Ramos (cell line): Measurements from ENCODE around the gene ITPR3.

Experiments used
- in situ Hi-C: fragments of 300-500 bp; cut with MboI; formaldehyde crosslinking; loops from one replicate; pipeline ENCODE4 v1.14.3; 2022; ENCODE audit warnings: low sequenced_read_pairs; ENCODE audit not compliant: unreplicated experiment

ITPR3 gene

GRCh38 chr6:33710296-33711121, 89.4 kb downstream of the ITPR3 start:
- in situ Hi-C loops = no loop called here

DNA sequence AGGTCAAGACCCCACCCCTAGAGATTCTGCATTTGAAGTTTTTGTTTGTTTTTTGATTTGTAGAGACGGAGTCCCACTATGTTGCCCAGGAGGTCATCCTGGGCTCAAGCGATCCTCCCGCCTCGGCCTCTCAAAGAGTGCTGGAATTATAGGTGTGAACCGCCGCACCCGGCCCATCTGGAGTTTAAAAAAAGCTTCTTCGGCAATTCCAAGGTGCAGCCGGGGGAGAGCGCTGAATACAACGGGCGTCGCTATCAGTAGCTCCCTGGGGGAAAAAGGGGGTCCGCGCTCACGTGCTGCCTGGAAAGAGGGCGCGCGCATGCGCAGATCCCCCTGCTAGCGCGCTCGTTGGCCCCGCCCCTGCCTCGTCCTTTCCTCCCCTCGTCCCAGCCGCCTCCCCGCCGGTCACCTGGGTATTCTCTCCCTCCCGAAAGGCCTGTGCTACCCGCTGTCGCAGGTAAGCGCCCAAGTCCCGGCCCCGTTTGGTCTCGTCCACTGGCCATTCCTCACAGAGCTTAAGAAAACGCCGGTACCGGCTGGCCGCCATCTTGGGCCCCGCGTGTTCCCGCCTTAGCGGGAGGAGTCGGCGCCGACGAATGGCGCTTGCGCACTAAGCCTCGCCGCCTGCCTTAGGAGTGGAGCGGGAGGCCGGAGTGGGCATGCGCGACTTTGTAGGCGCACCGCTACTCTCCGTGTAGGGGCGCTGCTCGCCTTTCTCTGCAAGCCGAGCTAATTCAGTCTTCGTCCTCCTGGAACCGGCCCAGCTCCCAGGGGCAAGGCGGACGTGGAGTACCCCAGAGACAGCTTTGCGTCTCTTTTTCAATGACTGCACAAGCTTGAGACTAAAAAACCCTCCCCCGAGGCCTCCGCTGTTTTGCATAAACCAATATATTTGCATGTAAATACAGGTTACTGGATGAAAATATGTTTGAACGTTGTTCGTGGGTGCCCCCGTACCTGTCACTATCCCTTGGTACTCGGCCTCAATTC, 90.3 kb downstream of the ITPR3 start, which contains the start of gene UQCC2:
TSS of gene UQCC2 (minus strand) at position 561 of the 990 bp plus-strand sequence. CDS start at position 547, 14 bp downstream.
- in situ Hi-C loops = no loop called here

DNA sequence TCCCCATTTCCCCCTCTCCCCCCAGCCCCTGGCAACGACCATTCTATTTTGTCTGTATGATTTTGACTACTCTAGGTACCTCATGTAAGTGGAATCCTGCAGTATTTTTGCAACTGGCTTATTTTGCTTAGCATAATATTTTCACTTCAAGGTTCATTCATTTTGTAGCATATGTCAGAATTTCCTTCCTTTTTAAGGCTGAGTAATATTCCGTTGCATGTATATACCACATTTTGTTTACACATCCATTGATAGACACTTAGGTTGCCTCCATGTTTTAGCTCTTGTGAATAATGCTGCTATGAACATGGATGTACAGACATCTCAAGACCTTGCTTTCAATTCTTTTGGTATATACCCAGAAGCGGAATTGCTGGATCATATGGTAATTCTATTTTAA, 91.8 kb downstream of the ITPR3 start:
- in situ Hi-C loops = no loop called here

GRCh38 chr6:33713786-33714185, 92.7 kb downstream of the ITPR3 start:
- in situ Hi-C loops = no loop called here

DNA sequence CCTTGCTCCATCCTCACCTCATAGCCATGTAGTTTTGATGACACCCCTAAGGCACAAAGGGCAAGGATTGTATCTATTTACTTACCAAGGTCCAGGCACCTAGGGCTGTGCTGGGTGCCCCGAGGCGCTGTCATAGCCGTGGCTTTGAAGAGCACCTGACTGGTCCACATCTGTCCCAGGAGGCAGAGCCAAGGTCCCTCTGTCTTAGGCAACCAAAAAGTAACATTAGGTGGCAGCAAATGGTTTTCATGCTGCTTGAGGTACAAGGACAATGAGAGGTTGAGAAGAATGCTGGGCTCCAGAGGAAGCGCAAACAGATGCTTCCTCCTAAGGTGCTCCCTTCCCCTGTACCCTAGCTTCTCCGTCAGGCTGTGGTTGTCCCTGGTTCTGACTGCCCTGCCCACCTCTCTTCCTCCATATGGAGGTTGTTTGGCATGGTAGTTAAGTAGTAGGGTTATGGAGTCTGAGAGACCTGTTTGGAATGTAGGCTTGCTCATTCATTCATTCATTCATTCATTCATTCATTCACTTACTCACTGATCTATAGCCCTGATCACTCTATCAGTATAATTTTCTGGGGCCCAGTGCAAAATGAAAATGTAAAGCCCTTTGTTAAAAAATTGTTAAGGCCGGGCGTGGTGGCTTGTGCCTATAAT, 93.4 kb downstream of the ITPR3 start:
- in situ Hi-C loops = no loop called here

DNA sequence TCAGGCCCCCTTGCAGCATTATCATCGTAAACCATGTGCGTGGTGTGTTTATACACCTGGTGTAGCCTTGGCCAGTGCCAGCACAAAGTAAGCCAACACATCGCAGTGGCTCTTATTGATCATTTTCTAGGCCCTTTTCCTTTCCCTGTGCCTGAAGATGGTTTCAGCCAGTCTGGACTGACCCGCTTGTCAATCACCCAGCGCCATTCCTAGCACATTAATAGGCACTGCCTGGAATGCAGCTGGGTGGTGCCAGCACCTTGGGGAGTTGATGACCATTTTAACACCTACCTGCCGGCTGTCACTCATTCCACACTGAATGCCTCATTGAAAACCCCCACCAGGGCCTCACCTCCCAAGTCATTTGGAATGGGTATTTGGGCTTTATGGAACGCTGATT, 95.3 kb downstream of the ITPR3 start:
- in situ Hi-C loops = no loop called here

DNA sequence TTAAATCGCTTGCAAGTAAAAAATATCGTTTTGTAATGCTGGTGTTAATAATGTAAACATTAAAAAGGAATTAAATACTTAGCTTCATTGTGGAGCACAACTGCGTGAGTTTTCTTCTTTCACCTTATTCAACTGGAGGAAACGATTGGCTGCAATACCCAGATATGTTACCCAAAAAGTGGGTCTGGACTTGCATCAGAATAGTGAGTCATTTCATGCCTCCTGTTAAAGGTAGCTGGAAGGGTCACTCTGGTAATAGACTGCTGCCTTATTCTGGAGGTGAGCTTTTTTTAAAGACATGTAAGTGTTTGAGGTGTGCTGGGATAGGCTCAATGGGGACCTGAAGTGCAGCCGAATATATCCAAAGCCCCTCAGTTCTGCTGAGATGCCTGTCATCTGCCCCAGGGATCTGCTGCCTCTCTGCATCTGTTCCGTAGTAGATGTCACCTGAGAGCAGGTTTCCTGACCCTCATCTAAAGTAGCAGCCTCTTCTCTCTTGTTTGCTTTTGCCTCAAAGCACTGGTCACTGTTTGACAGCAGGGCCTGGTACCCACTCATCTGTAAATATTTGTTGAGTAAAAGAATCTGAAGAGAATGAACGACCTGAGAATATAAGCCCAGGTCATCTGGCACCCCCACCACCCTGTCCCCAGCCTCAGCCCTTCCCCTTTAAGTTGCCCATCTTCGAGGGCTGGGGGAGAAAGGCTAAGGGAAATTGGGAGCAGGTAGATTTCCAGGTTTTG, 95.9 kb downstream of the ITPR3 start:
- in situ Hi-C loops = no loop called here

DNA sequence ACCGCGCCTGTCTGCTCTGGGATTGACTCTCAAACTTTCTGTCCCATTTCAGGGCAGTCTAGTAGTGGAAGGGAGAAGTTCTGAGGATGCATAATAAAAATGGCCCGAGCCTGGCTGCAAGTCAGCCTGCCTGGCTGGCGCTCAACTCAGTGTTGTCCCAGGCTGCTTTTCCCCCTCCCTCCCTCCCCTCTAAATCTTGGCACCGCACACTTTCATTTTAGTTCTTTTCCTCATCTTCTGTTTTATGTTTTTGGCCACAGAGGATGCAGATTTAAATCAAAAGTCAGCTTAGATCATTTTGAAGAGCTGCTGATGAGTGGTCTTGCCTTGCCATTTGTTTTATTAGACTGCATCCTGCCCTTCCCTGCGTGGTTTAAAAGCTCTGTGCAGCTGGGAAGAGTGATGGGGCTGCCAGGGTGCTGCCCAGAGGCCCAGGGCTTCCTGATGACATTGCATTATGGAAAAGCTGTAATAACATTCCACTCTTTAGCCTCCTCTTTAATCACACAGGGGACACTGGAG, 96.9 kb downstream of the ITPR3 start:
- in situ Hi-C loops = no loop called here

DNA sequence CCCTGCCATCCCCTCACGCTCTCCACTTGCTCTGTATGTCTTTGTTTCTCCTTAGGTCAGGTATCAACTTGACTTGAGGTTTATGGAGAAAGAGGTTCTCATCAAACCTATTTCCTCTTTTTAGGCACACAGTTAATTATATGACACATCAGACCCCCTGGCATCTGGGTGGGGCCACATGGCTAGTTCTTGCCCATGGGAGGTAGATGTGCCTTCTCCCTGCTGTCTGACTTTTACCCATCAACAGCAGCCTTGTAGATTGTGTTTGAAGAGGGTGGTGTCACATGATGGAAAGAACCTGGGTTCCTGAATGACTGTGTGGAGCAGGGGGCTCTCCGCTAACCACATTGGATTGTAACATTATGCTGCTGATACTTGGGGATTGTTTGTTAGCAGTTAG, 97.6 kb downstream of the ITPR3 start:
- in situ Hi-C loops = no loop called here

- in situ Hi-C loops = no loop called here
These were observed 98.3 kb downstream of the ITPR3 start for GRCh38 chr6:33719326-33719987.

GRCh38 chr6:33720998-33721397, 99.9 kb downstream of the ITPR3 start:
- in situ Hi-C loops = no loop called here

DNA sequence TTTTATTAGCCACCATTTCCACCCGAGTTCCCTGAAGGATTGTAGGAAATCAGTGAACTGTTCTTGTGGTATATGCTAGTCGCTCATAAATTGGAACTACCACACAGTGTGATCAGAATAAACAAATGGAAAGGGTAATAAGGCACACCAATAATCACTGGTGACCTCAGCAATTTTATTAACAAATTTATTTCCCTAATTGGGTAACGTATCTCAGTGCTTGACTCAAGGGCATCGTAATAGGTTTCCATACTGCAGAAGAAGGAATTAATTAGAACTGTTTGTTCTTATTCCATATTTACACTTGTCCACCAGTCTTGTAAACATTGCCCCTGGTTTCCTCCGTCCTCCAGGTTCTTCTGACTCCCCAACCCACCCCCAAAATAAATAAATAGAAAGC, 100.4 kb downstream of the ITPR3 start:
- in situ Hi-C loops = no loop called here

GRCh38 chr6:33722103-33722623, 101.0 kb downstream of the ITPR3 start:
- in situ Hi-C loops = no loop called here

- in situ Hi-C loops = no loop called here
These were observed 102.4 kb downstream of the ITPR3 start for GRCh38 chr6:33723371-33724085.

DNA sequence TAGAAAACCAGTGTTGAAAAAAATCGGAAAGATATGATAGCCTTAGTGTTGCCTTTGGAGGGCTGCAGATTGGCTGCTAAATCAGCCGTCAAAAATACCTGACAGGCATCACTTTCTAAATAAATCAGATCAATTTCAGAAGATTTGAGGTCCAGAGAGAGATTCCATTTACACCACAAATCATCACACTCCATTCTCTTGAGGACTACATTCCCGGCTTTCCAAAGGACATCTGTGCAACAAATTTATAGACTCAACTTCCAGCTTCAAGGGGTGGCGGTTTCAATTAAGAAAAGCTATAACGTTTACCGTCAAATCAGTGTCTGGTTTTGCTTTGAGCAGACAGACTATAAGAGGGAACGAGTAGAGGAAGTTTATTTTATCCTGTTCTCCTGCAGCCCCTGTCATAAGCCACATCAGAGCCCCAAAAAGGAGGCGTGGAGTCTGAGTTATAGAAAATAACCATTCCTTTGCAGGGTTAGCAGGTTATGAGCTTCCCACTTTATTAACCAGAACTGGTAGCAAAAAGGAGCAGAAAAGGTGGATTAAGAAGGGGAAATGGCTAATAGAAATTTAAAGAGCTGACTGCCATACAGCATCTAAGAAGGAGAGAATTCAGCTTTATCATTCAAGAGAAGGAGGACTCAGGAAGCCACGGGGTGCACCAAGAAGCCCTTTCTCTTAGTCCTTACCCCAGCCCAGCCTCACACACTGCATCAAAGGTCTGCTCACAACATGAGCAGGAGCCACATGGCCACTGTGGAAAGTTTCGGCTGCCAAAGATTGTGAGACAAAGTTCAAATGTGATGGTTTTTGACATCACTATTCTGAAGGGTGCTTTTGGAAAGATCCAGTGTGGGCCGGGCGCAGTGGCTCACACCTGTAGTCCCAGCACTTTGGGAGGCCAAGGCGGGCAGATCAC, 103.2 kb downstream of the ITPR3 start:
- in situ Hi-C loops = no loop called here

DNA sequence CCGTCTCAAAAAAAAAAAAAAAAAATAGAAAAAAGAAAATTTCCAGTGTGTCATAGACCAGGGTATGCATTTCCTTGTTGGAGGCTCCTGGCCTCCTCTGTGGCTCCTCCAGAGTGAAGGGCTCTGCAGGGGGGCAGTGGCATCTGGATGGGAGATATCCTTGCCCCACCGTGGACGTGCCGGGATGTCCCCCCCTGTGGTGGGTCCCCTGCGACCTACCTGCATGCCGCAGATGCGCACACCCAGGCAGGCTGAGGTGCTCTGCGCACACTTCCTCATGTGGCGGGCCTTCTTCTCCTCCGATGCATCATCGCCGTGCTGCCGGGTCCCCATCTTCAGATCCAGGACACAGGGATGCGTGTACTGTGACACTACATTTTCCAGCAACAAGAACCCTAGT, 104.1 kb downstream of the ITPR3 start:
- in situ Hi-C loops = no loop called here
